GM20000 (cell line): Measurements from ENCODE around the gene TNFAIP1.

Experiments used
- DNase-seq: peaks from one replicate; pipeline ENCODE4 v3.0.0; 2012; ENCODE audit warnings: low spot score
- TF ChIP-seq, protein P1 (sequence below): IDR thresholded peaks from 2 replicates; pipeline ENCODE4 v1.5.1; 2012; ENCODE audit warnings: mild to moderate bottlenecking, control low read depth; ENCODE audit errors: extremely low read depth, missing control alignments

TNFAIP1 gene

GRCh38 chr17:28368915-28369683 is 33.5 kb downstream of the TNFAIP1 start:
- TF ChIP-seq, protein P1, sequence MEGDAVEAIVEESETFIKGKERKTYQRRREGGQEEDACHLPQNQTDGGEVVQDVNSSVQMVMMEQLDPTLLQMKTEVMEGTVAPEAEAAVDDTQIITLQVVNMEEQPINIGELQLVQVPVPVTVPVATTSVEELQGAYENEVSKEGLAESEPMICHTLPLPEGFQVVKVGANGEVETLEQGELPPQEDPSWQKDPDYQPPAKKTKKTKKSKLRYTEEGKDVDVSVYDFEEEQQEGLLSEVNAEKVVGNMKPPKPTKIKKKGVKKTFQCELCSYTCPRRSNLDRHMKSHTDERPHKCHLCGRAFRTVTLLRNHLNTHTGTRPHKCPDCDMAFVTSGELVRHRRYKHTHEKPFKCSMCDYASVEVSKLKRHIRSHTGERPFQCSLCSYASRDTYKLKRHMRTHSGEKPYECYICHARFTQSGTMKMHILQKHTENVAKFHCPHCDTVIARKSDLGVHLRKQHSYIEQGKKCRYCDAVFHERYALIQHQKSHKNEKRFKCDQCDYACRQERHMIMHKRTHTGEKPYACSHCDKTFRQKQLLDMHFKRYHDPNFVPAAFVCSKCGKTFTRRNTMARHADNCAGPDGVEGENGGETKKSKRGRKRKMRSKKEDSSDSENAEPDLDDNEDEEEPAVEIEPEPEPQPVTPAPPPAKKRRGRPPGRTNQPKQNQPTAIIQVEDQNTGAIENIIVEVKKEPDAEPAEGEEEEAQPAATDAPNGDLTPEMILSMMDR: no peak
- no peak for DNase-seq

DNA sequence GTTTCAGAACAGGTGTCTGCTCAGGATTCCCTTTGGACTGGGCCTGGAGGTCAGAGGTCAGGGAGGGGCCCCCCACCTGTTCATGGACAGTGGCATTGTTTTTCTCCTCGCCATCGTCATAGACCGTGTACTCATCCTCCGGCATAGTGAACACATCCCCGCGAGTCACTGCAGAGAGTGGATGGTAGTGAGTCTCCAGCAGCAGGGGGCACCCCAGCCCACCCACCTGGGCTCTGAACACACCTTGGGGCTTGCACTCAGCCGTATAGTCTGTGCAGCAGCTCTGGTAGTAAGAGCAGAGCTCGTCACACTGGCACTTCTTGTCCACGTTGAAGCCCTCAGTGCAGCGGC is 34.1 kb downstream of the TNFAIP1 start:
- TF ChIP-seq, protein P1: no peak
- no peak for DNase-seq

- TF ChIP-seq, protein P1: no peak
- DNase-seq: no peak
Observed at GRCh38 chr17:28370035-28370743, 34.6 kb downstream of the TNFAIP1 start, which contains the start of gene VTN. Gene VTN, minus strand, starts transcription at chr17:28370307. Its CDS starts 104 bp downstream, at chr17:28370203.

- no peak for DNase-seq
- TF ChIP-seq, protein P1: no peak
Observed at GRCh38 chr17:28370744-28371103, 35.2 kb downstream of the TNFAIP1 start.

- DNase-seq: peak; percentile 96
Observed at GRCh38 chr17:28371245-28372202, 36.0 kb downstream of the TNFAIP1 start, which contains the start of gene SARM1. Gene SARM1, plus strand, starts transcription at chr17:28371694. Its CDS starts 339 bp downstream, at chr17:28372033.

GRCh38 chr17:28372203-28372944 is 36.8 kb downstream of the TNFAIP1 start:
- DNase-seq: no peak
- TF ChIP-seq, protein P1: no peak

More at GRCh38 chr17:28371245-28372202, 36.0 kb downstream of the TNFAIP1 start, which contains the start of gene SARM1:
- TF ChIP-seq, protein P1: no peak
